Endothelial cell of umbilical vein (primary cell): ENCODE results near the gene GLOD5. TPM values are rescaled to one million over a fixed set of nuclear protein-coding genes. Genes with fewer than 3 reads are reported as not detected.

Source experiments
- BruUV-seq: library from RNA; stranded (reverse); fragments of 400-500 nt; replicated peaks from 2 replicates; lab custom pipeline; 2021; lab: Mats Ljungman, UMichigan
- CTCF ChIA-PET: fragments of 300-600, 350-600 bp; sonication (Branson Sonifier 250); formaldehyde crosslinking; loops from one replicate; lab custom pipeline; 2021; ENCODE audit warnings: antibody characterized with exemption, inconsistent platforms; lab: Charles Lee
- POLR2A ChIA-PET: fragments of 300-600, 350-600 bp; sonication (Branson Sonifier 250); formaldehyde crosslinking; loops from one replicate; lab custom pipeline; 2021; ENCODE audit warnings: antibody characterized with exemption, inconsistent platforms; lab: Charles Lee
- DNase-seq: peaks from one replicate; pipeline ENCODE4 v3.0.0-alpha.2; 2011; ENCODE audit warnings: low read depth, low spot score
- FAIRE-seq: peaks from 2 replicates; lab custom pipeline; 2011; peaks lifted over from hg19 to GRCh38; lab: Jason Lieb, UNC
- H2AFZ ChIP-seq: 2 replicates; pipeline ENCODE4 v1.6.0; 2012; ENCODE audit warnings: low read depth, low read length, control low read depth, inconsistent platforms
- H3K27ac ChIP-seq: 2 replicates; pipeline ENCODE4 v1.5.1; 2011; ENCODE audit warnings: low read depth, mild to moderate bottlenecking, control low read depth, low read length, moderate library complexity; ENCODE audit not compliant: insufficient read depth
- H3K27me3 ChIP-seq, 2 experiments: 2 replicates each; pipeline versions ENCODE4 v1.6.0 to v1.6.1; 2011; ENCODE audit warnings: low read length in 2 of 2, mixed read lengths in 1 of 2; ENCODE audit not compliant: control insufficient read depth in 2 of 2, insufficient read depth in 2 of 2
- H3K36me3 ChIP-seq, 2 experiments: 2 replicates in 1 of 2; 3 replicates in 1 of 2; pipeline ENCODE4 v1.5.1; 2011; ENCODE audit warnings: low read length in 2 of 2, mild to moderate bottlenecking in 1 of 2, moderate library complexity in 1 of 2; ENCODE audit not compliant: control insufficient read depth in 2 of 2, insufficient read depth in 2 of 2; ENCODE audit errors: extremely low read depth in 1 of 2
- H3K4me1 ChIP-seq: 3 replicates; pipeline ENCODE4 v1.5.1; 2011; ENCODE audit warnings: mild to moderate bottlenecking, low read length; ENCODE audit not compliant: control insufficient read depth, insufficient read depth; ENCODE audit errors: extremely low read depth
- H3K4me2 ChIP-seq: 2 replicates; pipeline ENCODE4 v1.6.1; 2011; ENCODE audit warnings: low read length, control low read depth, mixed read lengths; ENCODE audit not compliant: insufficient read depth
- H3K4me3 ChIP-seq, 3 experiments: fragments of 200-600 bp in 1 of 3; sonication (generic), shearing (Covaris generic) in 1 of 3; replicated peaks in 1 of 3; 2 replicates each; pipeline ENCODE4 v1.5.1; 2011 to 2016; ENCODE audit warnings: control low read depth in 3 of 3, low read length in 3 of 3, mild to moderate bottlenecking in 2 of 3, inconsistent platforms in 1 of 3, low read depth in 1 of 3, moderate library complexity in 1 of 3; ENCODE audit not compliant: insufficient read depth in 1 of 3
- H3K79me2 ChIP-seq: 2 replicates; pipeline ENCODE4 v1.6.0; 2012; ENCODE audit warnings: low read length, inconsistent platforms; ENCODE audit not compliant: control insufficient read depth, insufficient read depth
- H3K9ac ChIP-seq: replicated peaks from 2 replicates; pipeline ENCODE3; 2011; ENCODE audit warnings: low read length, control low read depth; ENCODE audit not compliant: insufficient read depth; ENCODE audit errors: extremely low read depth
- H3K9me1 ChIP-seq: replicated peaks from 3 replicates; pipeline ENCODE4 v1.6.0; 2011; ENCODE audit warnings: mild to moderate bottlenecking, low read length; ENCODE audit not compliant: control insufficient read depth, insufficient read depth; ENCODE audit errors: extremely low read depth
- H3K9me3 ChIP-seq: replicated peaks from 2 replicates; pipeline ENCODE4 v1.5.1; 2012; ENCODE audit warnings: low read length, inconsistent platforms; ENCODE audit not compliant: control insufficient read depth, insufficient read depth
- H4K20me1 ChIP-seq: replicated peaks from 2 replicates; pipeline ENCODE3; 2011; ENCODE audit warnings: mild to moderate bottlenecking, low read length; ENCODE audit not compliant: control insufficient read depth, insufficient read depth; ENCODE audit errors: extremely low read depth
- CTCF ChIP-seq, 2 donors: IDR thresholded peaks; 1 replicate in 1 of 2; 2 replicates in 1 of 2; pipeline ENCODE4 v1.5.1; 2011; ENCODE audit warnings: low read length in 2 of 2, mild to moderate bottlenecking in 2 of 2, moderate library complexity in 2 of 2, control low read depth in 1 of 2, inconsistent platforms in 1 of 2, low read depth in 1 of 2; ENCODE audit not compliant: insufficient read depth in 1 of 2; ENCODE audit errors: extremely low read depth in 1 of 2
- EZH2 ChIP-seq: IDR thresholded peaks from 2 replicates; pipeline ENCODE4 v1.6.1; 2012; ENCODE audit warnings: borderline replicate concordance, low read depth, mild to moderate bottlenecking, moderate library complexity, low read length, inconsistent platforms; ENCODE audit not compliant: severe bottlenecking
- FOS ChIP-seq: IDR thresholded peaks from 2 replicates; pipeline ENCODE4 v1.6.1; 2011; ENCODE audit warnings: mild to moderate bottlenecking, low read length, moderate library complexity, borderline replicate concordance; ENCODE audit not compliant: insufficient read depth
- GATA2 ChIP-seq: IDR thresholded peaks from 2 replicates; pipeline ENCODE4 v1.7.0; 2011; ENCODE audit warnings: low read depth, mild to moderate bottlenecking, moderate library complexity, mixed read lengths, low read length; ENCODE audit not compliant: insufficient read length, insufficient read depth
- JUN ChIP-seq: IDR thresholded peaks from 2 replicates; pipeline ENCODE4 v1.6.1; 2011; ENCODE audit warnings: borderline replicate concordance, low read depth; ENCODE audit not compliant: insufficient read length, insufficient read depth
- MAX ChIP-seq: IDR thresholded peaks from 2 replicates; pipeline ENCODE4 v1.6.1; 2011; ENCODE audit not compliant: insufficient read depth, insufficient read length
- MYC ChIP-seq: IDR thresholded peaks from one replicate; pipeline ENCODE4 v1.6.1; 2011; ENCODE audit warnings: mild to moderate bottlenecking, low read depth, low read length
- POLR2A ChIP-seq: IDR thresholded peaks from 2 replicates; pipeline ENCODE4 v1.6.1; 2012; ENCODE audit warnings: low read depth, mild to moderate bottlenecking, control low read depth, low read length
- POLR2AphosphoS5 ChIP-seq: IDR thresholded peaks from 2 replicates; pipeline ENCODE4 v1.6.1; 2012; ENCODE audit warnings: low read depth, mild to moderate bottlenecking, control low read depth, low read length, moderate library complexity; ENCODE audit not compliant: insufficient read depth
- dilution Hi-C: fragments of 300-500 bp; cut with MboI; formaldehyde crosslinking; loops from one replicate; pipeline ENCODE4 v1.15.0; 2019; ENCODE audit warnings: low sequenced_read_pairs; ENCODE audit not compliant: extremely low pct_ligation_motif_present
- intact Hi-C: fragments of 100-400 bp; cut with micrococcal nuclease; formaldehyde crosslinking; loops from one replicate; pipeline ENCODE4 v1.10.0; 2022
- polyA plus RNA-seq, 4 experiments: library from polyadenylated mRNA; depleted of rRNA in 3 of 4; stranded (reverse) in 3 of 4; unstranded in 1 of 4; fragments of >200 nt; gene quantifications; 2 replicates each; pipeline versions ENCODE4 v1.2.1 to v1.2.3, GENCODE V29; 2011 to 2012; ENCODE audit warnings: missing spikeins in 1 of 4
- total RNA-seq: library from RNA; stranded (reverse); gene quantifications from 2 replicates; pipeline ENCODE4 v1.2.3, GENCODE V29; 2021

GLOD5 gene
- total and polyA plus RNA-seq, 2 donors (not counting 3 experiments of a cell fraction or from before 2014, with no cell fraction given): not detected

GRCh38 chrX:48747415-48748016, 14.0 kb upstream of the GLOD5 start:
- H3K4me3 ChIP-seq: no peak overlapping the region
- intact Hi-C loops (no loop called here), dilution Hi-C loops (no loop called here)
- H3K27me3 ChIP-seq: no peaks in the 10 kb centered on the region
- H3K9me1 ChIP-seq: no peaks in the 10 kb centered on the region
- CTCF ChIA-PET: no interaction called here
- TF ChIP-seq CTCF (IDR thresholded peaks at IDR 0.05; ENCODE audit: extremely low read depth in 1 of 2, insufficient read depth in 1 of 2, low read depth in 1 of 2, low read length in 2 of 2) (no peak), JUN (no peak), POLR2A (no peak), FOS (no peak), EZH2 (no peak), MAX (no peak), GATA2 (no peak), POLR2AphosphoS5 (no peak), MYC (no peak)
- no peak for FAIRE-seq
- H3K36me3 ChIP-seq: no peaks in the 10 kb centered on the region
- H3K9ac ChIP-seq: no peak overlapping the region
- H3K4me2 ChIP-seq: no peak overlapping the region
- no peaks in the 10 kb centered on the region for H4K20me1 ChIP-seq
- H3K9me3 ChIP-seq: no peaks in the 10 kb centered on the region
- H3K27ac ChIP-seq: no peak overlapping the region
- H2AFZ ChIP-seq: no peak overlapping the region
- POLR2A ChIA-PET: no interaction called here
- H3K79me2 ChIP-seq: no peaks in the 10 kb centered on the region
- BruUV-seq: no TSS peak
- H3K4me1 ChIP-seq: no peaks in the 10 kb centered on the region
- DNase-seq: no peak
